ENCODE measurements around the gene SFMBT2. TPM values are rescaled to one million over a fixed set of nuclear protein-coding genes. Genes with fewer than 3 reads are reported as not detected.

The SFMBT2 gene
- total RNA-seq, 4 donors from 2014 or later = 2.6 to 26.4 (median 4.5) TPM

DNA sequence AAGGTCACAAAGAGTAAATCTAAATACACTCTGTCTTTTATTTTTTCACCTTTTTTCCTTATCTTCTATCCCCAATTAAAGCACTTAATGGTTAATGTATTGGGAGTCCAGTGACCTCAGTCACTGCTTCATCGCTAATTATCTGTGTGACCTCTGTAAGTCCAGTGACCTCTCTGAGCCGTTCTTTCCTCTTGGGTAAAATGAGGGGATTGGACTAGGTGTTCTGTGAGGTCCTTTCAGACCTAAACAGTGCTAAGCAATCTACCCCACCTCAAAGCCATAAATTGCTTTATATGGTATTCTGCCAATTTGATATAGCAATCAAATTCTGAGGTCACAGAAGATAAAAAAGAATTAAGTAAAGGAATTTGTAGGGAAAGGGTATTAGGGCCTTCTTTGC is 3.9 kb upstream of the SFMBT2 start:
- Histone ChIP-seq H3K27ac (no peak overlapping the region), H3K9me3 (no peaks in the 10 kb centered on the region), H3K4me1 (peaks cover 0 to 20% (median 12%) of the 10 kb centered on the region in 4 donors), H3K4me3 (no peak overlapping the region), H3K36me3 (no peaks in the 10 kb centered on the region), H3K27me3 (no peaks in the 10 kb centered on the region)
- no peak for DNase-seq
- TF ChIP-seq, protein P1, sequence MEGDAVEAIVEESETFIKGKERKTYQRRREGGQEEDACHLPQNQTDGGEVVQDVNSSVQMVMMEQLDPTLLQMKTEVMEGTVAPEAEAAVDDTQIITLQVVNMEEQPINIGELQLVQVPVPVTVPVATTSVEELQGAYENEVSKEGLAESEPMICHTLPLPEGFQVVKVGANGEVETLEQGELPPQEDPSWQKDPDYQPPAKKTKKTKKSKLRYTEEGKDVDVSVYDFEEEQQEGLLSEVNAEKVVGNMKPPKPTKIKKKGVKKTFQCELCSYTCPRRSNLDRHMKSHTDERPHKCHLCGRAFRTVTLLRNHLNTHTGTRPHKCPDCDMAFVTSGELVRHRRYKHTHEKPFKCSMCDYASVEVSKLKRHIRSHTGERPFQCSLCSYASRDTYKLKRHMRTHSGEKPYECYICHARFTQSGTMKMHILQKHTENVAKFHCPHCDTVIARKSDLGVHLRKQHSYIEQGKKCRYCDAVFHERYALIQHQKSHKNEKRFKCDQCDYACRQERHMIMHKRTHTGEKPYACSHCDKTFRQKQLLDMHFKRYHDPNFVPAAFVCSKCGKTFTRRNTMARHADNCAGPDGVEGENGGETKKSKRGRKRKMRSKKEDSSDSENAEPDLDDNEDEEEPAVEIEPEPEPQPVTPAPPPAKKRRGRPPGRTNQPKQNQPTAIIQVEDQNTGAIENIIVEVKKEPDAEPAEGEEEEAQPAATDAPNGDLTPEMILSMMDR (IDR thresholded peaks at IDR 0.05) = no peak
- TF ChIP-seq POLR2A (IDR thresholded peaks at IDR 0.05) = no peak

DNA sequence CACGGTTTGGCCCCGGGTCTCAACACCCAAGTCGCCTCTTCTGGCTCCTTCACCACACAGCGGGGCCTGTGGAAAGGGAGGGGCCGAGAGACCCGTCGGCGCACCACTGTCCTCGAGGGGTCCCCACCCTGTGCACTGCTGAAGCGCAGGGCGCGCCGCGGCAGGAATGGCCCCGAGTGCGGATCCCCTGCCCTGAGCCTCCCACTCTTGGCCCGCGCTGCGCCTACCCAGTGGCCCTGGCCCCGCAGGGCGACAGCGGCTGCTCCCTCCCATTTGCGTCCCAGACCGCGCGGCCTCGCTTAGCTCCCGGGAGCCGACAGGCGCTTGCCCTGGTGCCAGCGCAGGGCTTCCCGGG is 2.1 kb upstream of the SFMBT2 start:
- Histone ChIP-seq H3K27ac (peak overlapping the region in 2 of 4 donors; percentile 19 to 78), H3K4me1 (peaks cover 0 to 22% (median 15%) of the 10 kb centered on the region in 4 donors), H3K4me3 (peak overlapping the region; percentile 31 to 82 (median 68)), H3K9me3 (no peaks in the 10 kb centered on the region), H3K27me3 (no peaks in the 10 kb centered on the region), H3K36me3 (no peaks in the 10 kb centered on the region)
- DNase-seq = no peak
- TF ChIP-seq POLR2A (IDR thresholded peaks at IDR 0.05) = no peak
- TF ChIP-seq, protein P1 (IDR thresholded peaks at IDR 0.05) = no peak

DNA sequence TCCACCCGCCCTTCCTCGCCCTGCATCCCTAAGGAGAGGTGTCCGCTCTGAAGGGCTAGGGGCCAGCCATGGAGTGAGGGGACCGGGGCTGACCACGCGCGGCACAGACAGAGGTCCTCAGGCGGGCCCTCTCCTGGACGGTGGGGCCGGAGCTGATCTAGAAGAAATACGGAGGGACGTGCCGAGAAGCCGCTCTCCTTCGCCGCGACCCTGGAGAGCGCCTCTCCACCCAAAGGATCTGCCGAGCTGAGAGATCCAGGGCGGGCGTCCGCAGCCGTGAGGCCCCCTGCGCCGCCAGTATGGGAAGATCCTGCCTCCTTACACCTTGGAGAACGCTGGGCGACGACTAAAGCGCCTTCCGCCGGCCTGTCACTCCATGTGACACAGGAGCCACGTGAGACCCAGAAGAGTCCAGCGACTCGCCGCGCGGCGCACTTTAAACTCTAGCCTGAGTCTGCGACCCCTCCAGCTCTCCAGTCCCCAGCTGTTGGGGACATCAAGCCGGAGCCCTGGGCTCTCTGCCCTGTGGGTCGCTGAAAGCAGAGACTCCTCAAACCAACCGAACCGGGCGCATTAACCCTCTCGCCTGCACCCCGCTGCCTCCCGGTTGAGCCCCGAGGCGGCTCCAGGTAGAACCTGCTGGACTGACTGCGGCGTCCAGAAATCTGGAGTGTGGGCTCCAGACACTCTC is 1.5 kb upstream of the SFMBT2 start:
- H3K27me3 ChIP-seq = no peaks in the 10 kb centered on the region
- peak overlapping the region; percentile 63 to 82 (median 71) for H3K4me3 ChIP-seq
- no peaks in the 10 kb centered on the region for H3K36me3 ChIP-seq
- DNase-seq = peak; percentile 37 to 62 (median 53)
- H3K4me1 ChIP-seq = peaks cover 0 to 27% (median 17%) of the 10 kb centered on the region in 4 donors
- peak overlapping the region in 3 of 4 donors; percentile 19 to 78 (median 68) for H3K27ac ChIP-seq
- TF ChIP-seq, protein P1 (IDR thresholded peaks at IDR 0.05) = no peak
- no peak for TF ChIP-seq POLR2A (IDR thresholded peaks at IDR 0.05)
- H3K9me3 ChIP-seq = no peaks in the 10 kb centered on the region

DNA sequence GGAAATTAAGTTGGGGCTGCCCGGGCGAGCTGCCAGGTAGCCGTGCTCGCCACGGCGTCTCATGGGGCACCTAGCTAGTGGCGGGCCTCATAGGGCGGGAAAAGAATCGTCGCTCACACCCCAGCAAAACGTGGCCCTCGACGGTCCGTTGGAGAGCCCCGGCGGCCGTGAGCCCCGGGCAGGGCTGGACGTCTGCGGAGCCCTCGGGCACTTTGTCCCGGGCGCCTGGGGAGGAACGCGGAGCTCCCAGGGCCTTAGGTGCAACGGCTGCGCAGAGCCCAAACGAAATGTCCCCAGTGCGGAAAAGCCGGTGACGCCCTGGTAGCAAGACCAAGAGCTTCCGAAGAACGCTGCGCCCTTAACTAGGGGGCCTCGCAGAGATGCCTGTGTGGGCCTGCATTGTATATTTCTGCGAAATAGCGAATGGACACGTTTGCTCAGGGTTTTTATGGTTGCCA is 866 bp upstream of the SFMBT2 start:
- DNase-seq = peak in 1 of 3 donors; percentile 51
- Histone ChIP-seq H3K4me1 (peaks cover 0 to 28% (median 17%) of the 10 kb centered on the region in 4 donors), H3K27ac (peak overlapping the region in 3 of 4 donors; percentile 54 to 78 (median 68))

DNA sequence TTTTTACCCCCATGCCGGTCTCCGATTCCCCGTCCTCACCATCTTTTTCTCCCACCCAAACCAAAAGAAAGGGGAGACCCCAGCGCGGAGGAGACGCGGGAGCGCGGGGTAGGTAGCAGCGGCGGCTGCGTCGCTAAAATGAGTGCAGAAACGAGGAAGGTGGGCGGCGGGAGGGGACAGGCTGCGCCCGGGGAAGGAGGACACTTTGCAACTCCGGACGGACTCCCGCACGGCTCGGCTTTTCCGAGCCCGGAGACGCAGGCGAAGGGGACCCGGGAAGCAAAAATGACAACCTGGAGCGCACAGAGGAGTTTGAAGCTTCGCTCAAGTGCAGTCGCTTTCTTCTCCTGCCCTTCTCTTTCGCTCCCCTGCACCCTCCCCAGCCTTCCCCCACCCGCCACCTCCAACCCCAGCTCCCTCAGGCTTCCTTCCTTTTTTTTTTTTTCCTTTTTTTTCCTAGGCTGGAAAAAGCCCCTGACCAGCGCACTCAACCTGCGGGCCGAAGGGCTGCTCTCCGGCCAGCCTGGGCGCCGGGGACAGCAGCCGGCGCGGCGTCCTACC is 453 bp downstream of the SFMBT2 start:
- Histone ChIP-seq H3K27me3 (no peaks in the 10 kb centered on the region), H3K9me3 (no peaks in the 10 kb centered on the region), H3K36me3 (no peaks in the 10 kb centered on the region), H3K4me1 (peaks cover 0 to 28% (median 17%) of the 10 kb centered on the region in 4 donors), H3K27ac (peak overlapping the region; percentile 67 to 78 (median 72)), H3K4me3 (peak overlapping the region; percentile 63 to 82 (median 71))
- DNase-seq = no peak
- TF ChIP-seq POLR2A (IDR thresholded peaks at IDR 0.05) = no peak
- TF ChIP-seq, protein P1 (IDR thresholded peaks at IDR 0.05) = no peak

More for the DNA sequence above, 866 bp upstream of the SFMBT2 start:
- no peaks in the 10 kb centered on the region for H3K36me3 ChIP-seq
- no peaks in the 10 kb centered on the region for H3K9me3 ChIP-seq
- TF ChIP-seq, protein P1 (IDR thresholded peaks at IDR 0.05) = no peak
- no peak for TF ChIP-seq POLR2A (IDR thresholded peaks at IDR 0.05)
- peak overlapping the region; percentile 63 to 82 (median 71) for H3K4me3 ChIP-seq
- no peaks in the 10 kb centered on the region for H3K27me3 ChIP-seq
